ENCODE measurements around the gene SNX27.

DNA sequence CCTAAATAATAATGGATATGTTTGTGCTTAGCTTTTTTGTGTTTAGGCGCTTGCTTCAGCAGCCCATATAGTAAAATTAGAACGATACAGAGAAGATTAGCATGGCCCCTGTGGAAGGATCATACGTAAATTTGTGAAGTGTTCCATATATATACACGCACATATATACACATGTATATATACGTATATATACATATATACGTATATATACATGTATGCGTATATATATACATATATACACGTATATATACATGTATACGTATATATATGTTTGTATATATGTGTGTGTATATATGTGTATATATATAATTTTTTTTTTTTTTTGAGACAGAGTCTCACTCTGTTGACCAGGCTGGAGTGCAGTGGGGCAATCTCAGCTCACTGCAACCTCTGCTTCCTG lies 17.4 kb downstream of the SNX27 start:
- TF ChIP-seq, protein P1, sequence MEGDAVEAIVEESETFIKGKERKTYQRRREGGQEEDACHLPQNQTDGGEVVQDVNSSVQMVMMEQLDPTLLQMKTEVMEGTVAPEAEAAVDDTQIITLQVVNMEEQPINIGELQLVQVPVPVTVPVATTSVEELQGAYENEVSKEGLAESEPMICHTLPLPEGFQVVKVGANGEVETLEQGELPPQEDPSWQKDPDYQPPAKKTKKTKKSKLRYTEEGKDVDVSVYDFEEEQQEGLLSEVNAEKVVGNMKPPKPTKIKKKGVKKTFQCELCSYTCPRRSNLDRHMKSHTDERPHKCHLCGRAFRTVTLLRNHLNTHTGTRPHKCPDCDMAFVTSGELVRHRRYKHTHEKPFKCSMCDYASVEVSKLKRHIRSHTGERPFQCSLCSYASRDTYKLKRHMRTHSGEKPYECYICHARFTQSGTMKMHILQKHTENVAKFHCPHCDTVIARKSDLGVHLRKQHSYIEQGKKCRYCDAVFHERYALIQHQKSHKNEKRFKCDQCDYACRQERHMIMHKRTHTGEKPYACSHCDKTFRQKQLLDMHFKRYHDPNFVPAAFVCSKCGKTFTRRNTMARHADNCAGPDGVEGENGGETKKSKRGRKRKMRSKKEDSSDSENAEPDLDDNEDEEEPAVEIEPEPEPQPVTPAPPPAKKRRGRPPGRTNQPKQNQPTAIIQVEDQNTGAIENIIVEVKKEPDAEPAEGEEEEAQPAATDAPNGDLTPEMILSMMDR (IDR thresholded peaks at IDR 0.05) = no peak
- no peak for TF ChIP-seq POLR2A (IDR thresholded peaks at IDR 0.05)

Measured in testis (tissue), 2 donors.